GM08714 (cell line): ENCODE results near the gene SPDYE16.
"Not testable (repeated sequence)": the region's sequence is repeated elsewhere in the genome, so short reads cannot be mapped to it uniquely, and the experiment has no call there.

Experiments used
- H3K4me3 ChIP-seq: fragments of 200-500 bp; sonication (Bioruptor generic); 2 replicates; pipeline ENCODE4 v1.5.1; 2014; ENCODE audit warnings: mild to moderate bottlenecking, low read length, inconsistent platforms
- ZNF274 ChIP-seq: IDR thresholded peaks from 2 replicates; pipeline ENCODE4 v1.6.1; 2012; ENCODE audit warnings: mild to moderate bottlenecking, low read depth, low read length

The SPDYE16 gene

GRCh38 chr7:76549855-76550248 is 6.8 kb upstream of the SPDYE16 start:
- peak overlapping the region; percentile 99 for H3K4me3 ChIP-seq

- peak overlapping the region; percentile 99 for H3K4me3 ChIP-seq
Observed at GRCh38 chr7:76549025-76549854, 6.1 kb upstream of the SPDYE16 start.

- not testable (repeated sequence) for H3K4me3 ChIP-seq
Observed at GRCh38 chr7:76531643-76532042, 11.5 kb downstream of the SPDYE16 start.

GRCh38 chr7:76526183-76526582 is 16.9 kb downstream of the SPDYE16 start:
- not testable (repeated sequence) for H3K4me3 ChIP-seq

- not testable (repeated sequence) for H3K4me3 ChIP-seq
Observed at GRCh38 chr7:76516932-76517331, 26.2 kb downstream of the SPDYE16 start.

- no peak overlapping the region for H3K4me3 ChIP-seq
- TF ChIP-seq ZNF274 = no peak
Observed at GRCh38 chr7:76515999-76516443, 27.1 kb downstream of the SPDYE16 start.

GRCh38 chr7:76514926-76515771 is 27.9 kb downstream of the SPDYE16 start:
- H3K4me3 ChIP-seq = no peak overlapping the region
- no peak for TF ChIP-seq ZNF274

- no peak overlapping the region for H3K4me3 ChIP-seq
- TF ChIP-seq ZNF274 = no peak
Observed at GRCh38 chr7:76513817-76514799, 29.0 kb downstream of the SPDYE16 start.

- no peak overlapping the region for H3K4me3 ChIP-seq
- no peak for TF ChIP-seq ZNF274
Observed at GRCh38 chr7:76512941-76513816, 29.9 kb downstream of the SPDYE16 start.

- not testable (repeated sequence) for H3K4me3 ChIP-seq
Observed at GRCh38 chr7:76511911-76512885, 30.9 kb downstream of the SPDYE16 start.

GRCh38 chr7:76511200-76511910 is 31.7 kb downstream of the SPDYE16 start:
- H3K4me3 ChIP-seq = not testable (repeated sequence)
